K562 (cell line): ENCODE measurements around the gene BCAN. TPM values are rescaled to one million over a fixed set of nuclear protein-coding genes. Genes with fewer than 3 reads are reported as not detected.
A peak's percentile ranks its signal among the peaks of the same experiment; 100 is the strongest.

ENCODE experiments used
- AFF4 ChIP-seq: sonication (generic); formaldehyde crosslinking; IDR thresholded peaks from 2 replicates; pipeline ENCODE4 v1.8.0; 2023; ENCODE audit warnings: mild to moderate bottlenecking, missing genetic modification reagents
- ARHGAP35 ChIP-seq: fragments of 450-650 bp; IDR thresholded peaks from 2 replicates; pipeline ENCODE4 v1.6.1; 2018; ENCODE audit not compliant: partially characterized antibody
- ETV1 ChIP-seq: fragments of 450-650 bp; conservative IDR thresholded peaks from 2 replicates; pipeline ENCODE4 v1.6.1; 2016; ENCODE audit warnings: missing genetic modification characterization, control low read depth, low read depth, missing compliant biosample characterization
- HDAC1 ChIP-seq, 2 experiments: fragments of 450-650 bp; IDR thresholded peaks; 2 replicates each; pipeline ENCODE4 v1.6.1; 2016 to 2017; ENCODE audit warnings: inconsistent platforms in 1 of 2, mild to moderate bottlenecking in 1 of 2, moderate library complexity in 1 of 2
- HLTF ChIP-seq: fragments of 450-650 bp; IDR thresholded peaks from 2 replicates; pipeline ENCODE4 v1.6.1; 2016
- HMGN3 ChIP-seq: IDR thresholded peaks from 2 replicates; pipeline ENCODE4 v1.6.1; 2011; ENCODE audit warnings: borderline replicate concordance, low read depth, mild to moderate bottlenecking, mixed read lengths, low read length; ENCODE audit not compliant: insufficient read length; ENCODE audit errors: extremely low read depth
- ILF3 ChIP-seq: fragments of 450-650 bp; IDR thresholded peaks from 2 replicates; pipeline ENCODE4 v1.6.1; 2018; ENCODE audit warnings: antibody characterized with exemption, mild to moderate bottlenecking, moderate library complexity, borderline replicate concordance
- LARP7 ChIP-seq: fragments of 450-650 bp; IDR thresholded peaks from 2 replicates; pipeline ENCODE4 v1.6.1; 2016
- NFE2 ChIP-seq: IDR thresholded peaks from 2 replicates; pipeline ENCODE4 v1.6.1; 2014; ENCODE audit warnings: antibody characterized with exemption, low read depth
- SAFB ChIP-seq: fragments of 200-400 bp; formaldehyde crosslinking; IDR thresholded peaks from 2 replicates; pipeline ENCODE4 v1.6.1; 2017; ENCODE audit warnings: low read depth, low read length, borderline replicate concordance
- SPI1 ChIP-seq: IDR thresholded peaks from 2 replicates; pipeline ENCODE4 v1.6.1; 2011; ENCODE audit warnings: low read depth, low read length, control low read depth, borderline replicate concordance
- SUPT5H ChIP-seq: fragments of 450-650 bp; IDR thresholded peaks from 2 replicates; pipeline ENCODE4 v1.6.1; 2016
- ZNF175 ChIP-seq: fragments of 200-800 bp; sonication (Bioruptor generic); IDR thresholded peaks from 2 replicates; pipeline ENCODE4 v1.6.1; 2016; ENCODE audit warnings: low read depth, mild to moderate bottlenecking, missing genetic modification characterization, missing compliant biosample characterization
- ZNF253 ChIP-seq: fragments of 250-450 bp; sonication (Bioruptor Pico); conservative IDR thresholded peaks from 2 replicates; pipeline ENCODE4 v1.6.1; 2021; ENCODE audit warnings: mild to moderate bottlenecking
- ZNF263 ChIP-seq: sonication (generic); formaldehyde crosslinking; IDR thresholded peaks from 2 replicates; pipeline ENCODE4 v1.8.0; 2022; ENCODE audit warnings: mild to moderate bottlenecking, missing genetic modification reagents, borderline replicate concordance
- polyA plus RNA-seq, 8 experiments: library from polyadenylated mRNA; depleted of rRNA in 4 of 8; stranded (reverse) in 5 of 8; unstranded in 3 of 8; fragments of >200 nt; fragmentation: Nextera tagmentation in 2 of 8; fragmentation: Illumina TruSeq in 1 of 8; extraction: Ambion mirVana in 2 of 8; extraction: Trizol in 1 of 8; gene quantifications; 2 replicates each; pipeline versions ENCODE4 v1.2.1 to v1.2.3, GENCODE V29; 2011 to 2014; ENCODE audit warnings: inconsistent platforms in 1 of 8, missing spikeins in 1 of 8
- total RNA-seq, 7 experiments: library from RNA; depleted of rRNA in 6 of 7; stranded (reverse); fragments of >200 nt in 6 of 7; fragmentation: Illumina TruSeq in 2 of 7; extraction: Trizol in 2 of 7; gene quantifications; 2 replicates each; pipeline versions ENCODE4 v1.2.1 to v1.2.3, GENCODE V29; 2011 to 2021; ENCODE audit warnings: low replicate concordance in 1 of 7
- TF ChIP-seq, protein P1 (sequence below), 2 experiments: fragments of 450-650 bp; IDR thresholded peaks; 2 replicates each; pipeline ENCODE4 v1.6.1; 2016

The BCAN gene
- total and polyA plus RNA-seq, 9 of the 15 experiments (the other 6 are each of a cell fraction or from before 2014, with no cell fraction given), result 0.04 to 0.33 (median 0.14) TPM; not detected in 5

GRCh38 chr1:156657741-156658319, 15.9 kb downstream of the BCAN start (continued):
- TF ChIP-seq, protein P1, sequence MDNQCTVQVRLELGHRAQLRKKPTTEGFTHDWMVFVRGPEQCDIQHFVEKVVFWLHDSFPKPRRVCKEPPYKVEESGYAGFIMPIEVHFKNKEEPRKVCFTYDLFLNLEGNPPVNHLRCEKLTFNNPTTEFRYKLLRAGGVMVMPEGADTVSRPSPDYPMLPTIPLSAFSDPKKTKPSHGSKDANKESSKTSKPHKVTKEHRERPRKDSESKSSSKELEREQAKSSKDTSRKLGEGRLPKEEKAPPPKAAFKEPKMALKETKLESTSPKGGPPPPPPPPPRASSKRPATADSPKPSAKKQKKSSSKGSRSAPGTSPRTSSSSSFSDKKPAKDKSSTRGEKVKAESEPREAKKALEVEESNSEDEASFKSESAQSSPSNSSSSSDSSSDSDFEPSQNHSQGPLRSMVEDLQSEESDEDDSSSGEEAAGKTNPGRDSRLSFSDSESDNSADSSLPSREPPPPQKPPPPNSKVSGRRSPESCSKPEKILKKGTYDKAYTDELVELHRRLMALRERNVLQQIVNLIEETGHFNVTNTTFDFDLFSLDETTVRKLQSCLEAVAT (IDR thresholded peaks at IDR 0.05), result 0 out of 4 replicates have a peak, but pooled peaks of 1 of the 2 experiments have one; percentile 18
- TF ChIP-seq ARHGAP35, result peak; percentile 74
- TF ChIP-seq AFF4, result peak; percentile 75; the same call in 1 of the 2 replicates
- TF ChIP-seq HLTF, result 0 out of 2 replicates have a peak, but pooled peaks have one; percentile 15
- TF ChIP-seq SPI1, result peak; percentile 29; the same call in 1 of the 2 replicates
- TF ChIP-seq LARP7, result peak; percentile 42; the same call in 1 of the 2 replicates
- no peak for TF ChIP-seq HMGN3
- TF ChIP-seq ZNF253 (CRISPR knock-in tag), result no peak
- TF ChIP-seq ZNF175 (CRISPR knock-in tag), result no peak
- peak; percentile 57; the same call in 1 of the 2 replicates for TF ChIP-seq NFE2
- TF ChIP-seq ILF3, result peak; percentile 2; the same call in 1 of the 2 replicates
- TF ChIP-seq ZNF263, result peak; percentile 90
- TF ChIP-seq SUPT5H, result peak; percentile 49; the same call in 1 of the 2 replicates
- no peak for TF ChIP-seq ETV1 (tag)
- peak in 1 of 2 experiments; percentile 54; a peak in 1 of 4 replicates for TF ChIP-seq HDAC1 (IDR thresholded peaks at IDR 0.05)
- no peak for TF ChIP-seq SAFB
- TF ChIP-seq, all 486 proteins: peak for 22
